Left hindlimb (tissue), 1 donor: ENCODE measurements around the gene GATAD2A.
"Not testable (repeated sequence)": the region's sequence is repeated elsewhere in the genome, so short reads cannot be mapped to it uniquely, and the experiment has no call there.

ENCODE experiments used
- DNase-seq: peaks from one replicate; pipeline ENCODE4 v3.0.0-alpha.2; 2018

GATAD2A gene

DNA sequence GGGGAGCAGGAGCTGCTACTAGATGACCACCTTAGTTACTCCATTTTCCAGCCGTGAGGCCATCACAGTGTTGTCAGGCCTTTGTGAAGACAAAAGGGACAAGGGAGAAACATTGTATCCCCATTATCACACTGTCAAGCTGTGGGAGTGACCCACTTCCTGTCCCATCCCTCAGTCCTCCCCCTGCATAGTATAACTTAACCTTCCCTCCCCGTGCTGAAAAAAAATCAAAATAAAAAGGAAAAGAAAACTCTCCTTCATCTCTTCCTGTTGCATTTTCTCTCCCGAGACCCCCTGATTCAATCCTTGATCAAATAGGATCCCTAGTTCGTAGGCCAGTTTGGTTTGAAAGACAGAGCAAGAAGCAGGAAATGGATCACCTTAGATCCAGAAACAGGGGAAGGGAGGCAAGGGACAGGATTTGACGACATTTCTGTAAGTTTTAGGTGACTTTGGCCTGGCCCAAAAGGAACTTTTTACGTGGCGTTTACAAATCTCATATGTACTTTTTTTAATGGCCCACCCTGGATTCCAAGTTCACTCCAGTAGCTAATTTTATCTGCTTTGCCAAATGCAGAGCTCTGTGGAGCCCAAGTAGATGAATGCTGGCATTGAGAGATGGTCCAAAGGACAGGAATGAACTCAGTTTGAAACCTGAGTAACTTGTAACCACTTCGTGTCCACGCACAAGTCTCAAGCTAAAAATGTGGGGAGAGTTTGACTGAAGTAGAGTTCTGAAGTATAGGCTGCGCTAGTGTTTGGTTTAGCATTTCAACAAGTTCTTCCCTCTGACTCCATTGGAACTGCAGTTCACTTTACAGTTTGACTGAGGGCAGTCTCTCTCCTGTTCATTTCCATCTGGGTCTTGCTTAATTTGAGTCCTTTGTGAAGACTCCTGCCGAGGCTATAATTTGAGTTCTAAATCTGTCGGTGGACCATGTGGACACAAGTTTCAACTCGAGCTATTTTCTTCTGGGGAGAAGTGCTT lies 16.6 kb upstream of the GATAD2A start:
- peak; percentile 41 for DNase-seq

DNA sequence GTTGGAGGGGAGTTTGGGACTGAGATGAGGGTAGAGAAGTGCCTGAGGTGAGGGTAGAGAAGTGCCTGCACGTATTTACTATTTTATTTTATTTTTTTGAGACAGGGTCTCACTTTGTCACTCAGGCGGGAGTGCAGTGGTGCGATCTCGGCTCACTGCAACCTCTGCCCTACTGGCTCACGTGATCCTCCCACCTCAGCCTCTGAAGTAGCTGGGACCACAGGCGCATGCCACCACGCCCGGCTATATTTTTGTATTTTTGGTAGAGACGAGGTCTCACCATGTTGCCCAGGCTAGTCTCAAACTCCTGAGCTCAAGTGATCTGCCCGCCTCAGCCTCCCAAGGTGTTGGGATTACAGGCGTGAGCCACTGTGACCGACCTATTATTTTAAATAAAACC lies 15.8 kb upstream of the GATAD2A start:
- not testable (repeated sequence) for DNase-seq

DNA sequence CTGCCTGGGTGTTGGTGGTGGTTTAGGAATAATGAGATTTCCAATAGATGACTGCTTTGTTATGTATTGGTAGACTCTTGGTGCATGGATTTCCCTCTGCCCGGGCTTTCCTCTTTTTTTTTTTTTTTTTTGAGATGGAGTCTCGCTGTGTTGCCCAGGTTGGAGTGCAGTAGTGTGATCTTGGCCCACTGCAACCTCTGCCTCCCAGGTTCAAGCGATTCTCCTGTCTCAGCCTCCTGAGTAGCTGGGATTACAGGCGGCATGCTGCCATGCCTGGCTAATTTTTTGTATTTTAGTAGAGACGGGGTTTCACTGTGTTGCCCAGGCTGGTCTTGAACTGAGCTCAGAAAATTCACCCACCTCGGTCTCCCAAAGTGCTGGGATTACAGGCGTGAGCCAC lies 11.1 kb upstream of the GATAD2A start:
- not testable (repeated sequence) for DNase-seq

DNA sequence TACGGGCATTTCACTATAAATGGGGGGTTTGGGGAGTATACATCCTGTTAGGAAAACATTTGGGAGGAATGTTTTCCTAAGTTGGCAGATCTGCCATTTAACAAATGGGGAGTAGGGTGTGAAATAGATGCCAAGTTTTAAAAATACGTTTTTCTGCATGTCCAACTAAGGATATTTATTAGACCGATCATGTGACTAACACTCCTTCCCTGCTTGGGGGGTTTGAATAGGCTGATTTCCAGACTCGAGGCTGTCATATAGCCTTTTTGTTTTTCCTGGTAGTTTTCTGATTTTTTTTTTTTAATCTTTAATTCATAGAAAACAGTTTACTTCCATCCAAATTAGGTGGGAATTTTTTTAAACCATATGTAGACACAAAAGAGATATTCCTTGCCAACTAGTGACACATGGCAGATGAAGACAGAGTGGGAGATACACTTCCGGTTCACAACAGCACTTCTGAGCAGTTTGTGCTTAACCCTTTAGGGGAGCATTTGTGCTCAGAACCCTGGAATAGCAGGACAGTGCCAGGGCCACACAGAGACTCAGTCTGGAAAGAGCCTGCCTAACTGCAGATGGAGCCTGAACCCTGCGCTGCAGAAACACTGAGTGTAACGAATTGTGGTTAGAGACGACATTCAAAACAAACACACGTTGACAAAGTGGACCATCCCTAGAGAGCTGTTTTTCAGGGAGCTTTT lies 5.6 kb upstream of the GATAD2A start:
- DNase-seq = no peak

DNA sequence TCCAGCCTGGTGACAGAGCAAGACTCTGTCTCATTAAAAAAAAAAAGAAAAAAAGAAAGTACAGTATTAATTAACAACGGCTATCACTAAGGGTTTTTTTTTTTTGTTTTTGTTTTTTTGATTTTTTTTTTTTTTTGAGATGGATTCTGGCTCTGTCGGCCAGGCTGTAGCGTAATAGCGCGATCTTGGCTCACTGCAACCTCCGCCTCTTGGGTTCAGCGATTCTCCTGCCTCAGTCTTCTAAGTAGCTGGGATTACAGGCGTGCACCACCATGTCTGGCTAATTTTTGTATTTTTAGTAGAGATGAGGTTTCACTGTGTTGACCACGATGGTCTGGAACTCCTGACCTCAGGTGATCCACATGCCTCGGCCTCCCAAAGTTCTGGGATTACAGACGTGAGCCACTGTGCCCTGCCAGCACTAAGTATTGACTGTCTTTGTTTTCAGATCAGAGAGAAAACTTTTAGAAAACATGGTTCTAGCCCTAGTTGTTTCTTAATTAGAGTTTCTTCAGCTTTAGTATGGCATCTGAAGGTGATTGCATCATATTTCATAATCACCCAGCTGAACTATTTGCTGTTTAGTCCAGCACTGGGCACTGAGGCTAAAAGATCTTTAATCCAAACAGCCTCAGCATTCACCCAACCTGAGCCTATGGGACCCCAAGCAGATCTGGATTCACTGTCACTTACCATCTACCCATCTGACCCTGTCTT lies 2.7 kb upstream of the GATAD2A start:
- no peak for DNase-seq

DNA sequence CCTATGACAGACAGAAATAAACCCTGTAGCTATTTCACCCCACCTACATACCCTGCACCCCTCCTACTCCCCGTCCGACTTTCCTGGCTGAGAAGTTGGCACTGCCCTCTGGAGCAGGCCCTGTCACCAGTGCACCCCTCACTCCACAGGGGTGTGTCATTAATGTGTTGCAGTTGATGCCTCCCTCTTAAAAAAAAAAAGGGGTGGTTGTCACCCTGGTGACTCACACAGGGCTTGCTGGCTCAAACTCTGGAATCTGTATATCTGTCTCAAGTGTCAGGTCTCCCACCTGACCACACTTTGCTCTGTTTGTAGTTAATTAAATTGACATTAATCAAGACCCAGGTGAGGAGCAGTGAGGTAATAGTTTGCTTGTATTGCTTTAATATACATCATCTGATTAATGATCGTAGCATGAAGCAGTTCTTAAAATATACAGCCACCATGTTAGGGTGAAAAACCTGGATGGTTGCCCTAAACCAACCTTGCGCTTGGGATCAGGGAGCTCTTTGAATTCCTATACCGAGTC lies 2.0 kb upstream of the GATAD2A start:
- no peak for DNase-seq

DNA sequence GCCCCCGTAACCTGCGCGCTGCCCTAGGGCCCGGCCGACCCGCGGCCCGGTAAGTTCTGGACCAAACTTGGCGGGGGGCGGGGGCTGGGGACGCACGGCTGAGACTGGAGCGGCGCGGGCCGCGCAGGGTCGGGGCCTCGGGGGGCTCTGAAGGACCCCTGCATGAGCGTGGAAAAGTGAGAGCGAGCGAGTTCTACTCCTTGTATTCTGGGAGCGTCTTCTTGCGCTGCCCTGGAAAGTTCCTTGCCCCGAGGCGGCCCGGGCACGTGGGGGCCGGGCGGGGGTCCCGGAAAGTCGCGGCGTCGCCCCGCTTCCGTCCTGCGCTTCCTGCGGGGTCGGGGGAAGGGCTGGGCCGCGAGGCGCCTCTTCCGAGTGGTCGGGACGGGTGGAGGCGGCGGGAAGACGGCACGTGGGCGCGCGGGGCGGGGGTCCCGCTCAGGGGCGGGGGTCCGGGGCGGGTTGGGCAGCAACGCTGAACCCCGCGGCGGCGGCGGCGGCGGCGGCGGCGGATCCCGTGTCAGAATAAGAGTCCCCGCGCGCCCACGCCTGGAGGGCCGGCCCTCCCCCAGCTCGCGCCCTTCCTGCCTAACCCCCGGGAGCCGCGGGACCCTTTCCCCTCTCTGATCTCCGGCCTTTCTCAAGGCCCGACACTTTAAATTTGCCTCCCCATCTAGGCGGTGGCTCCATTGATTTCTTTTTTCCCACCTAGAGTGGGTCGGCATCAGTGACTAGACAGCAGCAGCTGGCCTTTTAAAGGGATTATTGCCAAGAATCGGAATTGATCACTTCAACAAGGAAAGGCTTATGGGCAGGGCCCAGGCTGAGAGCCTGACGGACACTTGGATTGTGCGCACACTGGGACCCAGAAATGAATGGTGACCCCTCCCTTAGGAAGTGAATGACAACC lies 749 bp downstream of the GATAD2A start:
- peak; percentile 71 for DNase-seq

DNA sequence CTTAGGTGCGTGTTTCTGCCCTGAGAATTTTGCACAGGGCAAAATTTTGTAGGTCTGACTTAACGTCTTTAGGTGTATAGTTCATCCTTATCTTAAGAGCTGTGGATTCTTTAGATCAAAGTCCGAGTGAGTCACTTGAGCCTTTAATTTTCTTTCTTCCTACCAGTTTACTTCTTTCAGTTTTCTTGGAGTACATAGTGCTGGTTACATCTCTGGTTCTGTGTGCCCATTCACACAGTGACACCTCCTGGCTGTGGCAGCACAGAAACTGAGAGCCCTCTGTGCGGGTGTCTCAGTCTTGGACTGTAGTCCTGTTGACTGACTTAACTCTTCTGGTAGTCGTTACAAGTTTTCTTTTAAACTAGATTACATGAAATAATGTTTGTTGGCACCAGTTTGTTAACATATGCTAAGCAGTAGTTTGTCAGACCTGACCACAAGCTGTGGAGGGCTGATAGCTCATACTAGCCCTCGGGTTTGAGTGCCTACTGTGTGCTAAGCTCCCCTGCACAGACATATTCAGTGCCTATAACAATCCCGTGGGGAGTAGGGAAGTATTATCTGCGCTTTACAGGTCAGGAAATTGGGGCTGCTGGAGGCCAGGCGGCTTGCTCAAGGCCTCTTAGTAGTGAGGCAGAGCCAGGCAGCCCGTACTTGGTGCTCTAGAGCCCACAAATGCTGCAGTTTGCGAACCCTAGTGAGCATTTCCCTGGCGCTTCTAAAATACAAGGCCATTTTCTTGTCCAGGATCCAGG lies 1.6 kb downstream of the GATAD2A start:
- DNase-seq = no peak

DNA sequence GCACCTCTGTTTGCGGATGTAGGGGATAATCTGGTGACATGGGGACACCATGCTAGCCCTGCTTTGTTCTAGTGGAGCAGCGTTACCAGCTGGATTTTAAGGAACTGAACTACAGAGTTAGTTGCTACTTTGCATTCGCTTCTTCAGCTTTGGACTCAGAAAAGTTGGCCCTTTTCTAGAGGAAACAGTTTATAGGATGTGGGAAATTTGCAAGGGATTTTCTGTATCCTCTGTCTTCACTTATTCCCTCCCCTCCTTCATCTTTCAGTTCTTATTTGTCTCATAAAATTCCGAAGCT lies 2.1 kb downstream of the GATAD2A start:
- DNase-seq = no peak

DNA sequence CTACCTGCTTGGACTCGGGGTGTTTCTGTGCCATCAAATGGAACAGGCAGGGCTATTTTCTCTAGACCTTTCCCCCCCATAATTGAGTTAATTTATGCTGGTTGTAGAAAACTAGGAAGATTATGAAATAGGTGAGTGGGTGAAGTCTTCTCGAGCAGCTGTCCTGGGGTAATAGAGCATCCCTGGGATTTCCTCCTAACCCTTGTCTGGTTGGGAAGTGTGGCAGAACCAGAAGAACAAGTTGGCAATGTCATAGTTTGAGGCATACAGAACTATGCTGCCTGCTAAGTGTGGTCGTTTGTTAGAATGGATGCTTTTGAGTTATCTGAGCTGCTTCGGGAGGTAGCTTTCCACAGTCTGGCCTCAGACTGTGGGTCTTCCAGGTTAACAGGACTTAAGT lies 3.7 kb downstream of the GATAD2A start:
- no peak for DNase-seq

DNA sequence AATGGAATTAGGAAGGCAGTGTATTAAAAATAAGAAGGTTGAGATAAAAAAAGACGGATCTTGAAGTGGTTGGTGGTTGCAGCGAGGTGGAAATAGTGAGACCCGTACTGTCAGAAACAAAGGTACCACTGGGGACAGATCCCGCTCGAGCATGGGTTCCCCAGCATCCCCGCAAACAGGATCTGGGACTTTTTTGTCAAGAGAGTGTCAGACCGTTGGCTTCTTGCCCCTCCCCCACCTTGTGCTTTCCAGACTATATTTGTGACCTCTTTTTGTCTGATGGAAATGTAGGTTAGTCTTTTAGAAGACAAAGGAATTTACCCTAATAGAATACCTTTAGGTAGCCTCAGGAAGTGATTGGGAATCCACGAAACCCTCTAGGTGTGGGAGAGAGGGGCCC lies 4.2 kb downstream of the GATAD2A start:
- DNase-seq = no peak

DNA sequence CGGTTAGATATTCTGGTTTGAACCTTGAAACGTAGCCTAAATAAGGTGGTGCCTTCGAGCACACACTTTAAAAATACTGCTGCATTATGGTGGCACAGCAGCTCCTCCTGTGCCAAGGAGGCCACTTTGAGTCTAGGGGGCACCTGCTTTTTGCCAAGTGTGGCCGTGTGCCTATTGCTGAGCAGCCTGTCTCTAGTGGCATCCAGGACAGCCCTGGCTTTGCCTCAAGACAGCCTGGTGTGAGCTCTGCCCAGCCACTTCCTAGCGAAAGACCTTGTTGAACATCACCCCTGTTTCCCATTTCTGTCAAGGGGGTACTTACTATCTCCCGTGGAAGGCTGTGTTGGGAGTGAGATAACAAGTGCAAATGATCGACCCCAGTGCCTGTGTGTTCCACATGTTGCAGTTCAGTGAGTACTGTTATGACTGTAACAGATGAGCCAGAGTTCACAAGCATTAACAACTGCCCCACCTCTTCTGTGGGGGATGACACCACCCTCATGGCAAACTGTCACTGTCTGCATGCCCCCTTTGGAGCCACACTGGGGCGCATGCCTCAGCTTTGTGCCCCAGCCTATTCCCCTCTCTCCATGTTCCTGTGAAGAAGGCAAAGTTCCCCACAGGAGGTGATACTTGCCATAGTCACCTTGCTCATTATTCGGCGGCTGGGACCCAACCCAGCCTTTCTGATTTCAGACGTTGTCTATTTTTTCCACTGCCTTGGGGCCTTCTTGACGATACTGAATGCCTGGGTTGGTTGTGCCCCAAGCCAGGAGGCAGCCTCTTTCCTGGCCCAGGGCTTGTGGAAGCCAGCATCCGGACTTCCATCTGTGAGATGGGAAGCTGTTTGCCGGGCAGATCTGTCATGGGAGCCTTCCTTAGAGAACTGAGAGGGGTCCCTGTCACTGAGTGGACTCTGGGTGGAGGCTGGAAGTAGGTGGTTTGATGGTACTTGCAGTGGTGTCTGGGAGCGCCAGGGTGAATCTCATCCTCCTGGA lies 5.4 kb downstream of the GATAD2A start:
- no peak for DNase-seq

DNA sequence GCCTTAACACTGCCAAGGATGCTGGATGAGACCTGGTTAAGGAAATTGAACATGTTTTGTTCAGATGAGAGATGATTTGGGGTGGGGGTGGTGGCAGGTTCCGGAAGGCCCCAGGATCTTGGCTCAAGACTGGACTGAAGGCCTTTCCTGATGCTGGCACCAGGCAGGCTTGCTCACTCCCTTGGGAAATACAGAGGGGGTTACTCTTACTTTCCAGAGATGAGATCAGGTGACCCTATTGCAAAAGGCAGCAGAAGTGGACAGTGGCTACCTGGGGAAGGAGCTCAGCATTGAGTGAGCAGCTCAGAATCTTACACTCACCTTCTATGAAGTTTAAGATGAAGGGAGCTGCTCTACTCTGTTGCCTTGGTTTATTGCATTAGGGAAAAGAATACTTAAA lies 10.8 kb downstream of the GATAD2A start:
- no peak for DNase-seq

DNA sequence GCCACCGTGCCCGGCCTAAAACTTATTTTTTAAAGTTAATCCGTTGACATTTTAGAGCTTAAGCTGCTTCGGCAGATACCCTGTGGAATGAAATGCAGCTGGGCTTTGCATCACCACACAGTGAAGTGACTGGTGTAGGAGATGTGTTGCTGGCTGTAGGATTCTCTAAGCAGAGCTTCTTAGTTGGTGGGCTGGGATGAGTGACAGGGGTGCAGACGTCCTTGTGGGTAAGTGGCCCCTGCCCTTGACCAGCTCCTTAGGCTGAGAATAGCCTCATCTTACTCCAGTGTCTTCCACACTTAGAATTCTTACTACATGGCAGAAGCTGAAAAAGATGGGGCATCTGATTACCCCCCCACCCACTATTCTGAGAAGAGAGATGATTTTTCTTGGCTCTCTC lies 11.6 kb downstream of the GATAD2A start:
- DNase-seq = no peak

DNA sequence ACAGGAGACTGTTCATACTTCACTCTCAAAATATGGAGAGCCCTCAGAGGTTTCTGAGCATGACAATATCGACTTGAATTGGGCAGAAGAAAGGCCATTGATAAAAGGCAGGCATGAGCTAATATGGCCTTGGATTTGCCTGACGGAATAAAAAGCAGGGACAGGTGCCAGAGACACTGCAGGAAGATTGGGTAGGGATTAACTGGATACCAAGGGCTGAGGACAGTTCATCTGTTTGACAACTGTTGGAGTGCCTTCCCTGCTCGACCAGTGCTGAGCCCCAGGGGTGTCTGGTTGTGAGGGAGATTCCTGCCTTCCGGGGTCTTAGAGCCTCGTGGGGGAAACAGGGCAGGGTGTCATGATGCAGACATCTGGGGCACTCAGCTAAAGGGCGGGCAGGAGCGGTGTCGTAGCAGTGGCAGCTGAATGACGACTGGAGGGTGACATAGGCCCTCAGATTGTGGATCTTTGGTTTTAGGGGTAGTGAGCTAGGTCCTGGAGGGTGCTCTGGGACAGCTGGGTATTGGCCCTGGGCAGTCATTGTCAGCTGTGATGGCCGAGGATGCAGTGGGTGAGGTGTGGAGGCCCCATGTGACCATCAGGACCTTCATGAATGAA lies 12.3 kb downstream of the GATAD2A start:
- peak; percentile 41 for DNase-seq

DNA sequence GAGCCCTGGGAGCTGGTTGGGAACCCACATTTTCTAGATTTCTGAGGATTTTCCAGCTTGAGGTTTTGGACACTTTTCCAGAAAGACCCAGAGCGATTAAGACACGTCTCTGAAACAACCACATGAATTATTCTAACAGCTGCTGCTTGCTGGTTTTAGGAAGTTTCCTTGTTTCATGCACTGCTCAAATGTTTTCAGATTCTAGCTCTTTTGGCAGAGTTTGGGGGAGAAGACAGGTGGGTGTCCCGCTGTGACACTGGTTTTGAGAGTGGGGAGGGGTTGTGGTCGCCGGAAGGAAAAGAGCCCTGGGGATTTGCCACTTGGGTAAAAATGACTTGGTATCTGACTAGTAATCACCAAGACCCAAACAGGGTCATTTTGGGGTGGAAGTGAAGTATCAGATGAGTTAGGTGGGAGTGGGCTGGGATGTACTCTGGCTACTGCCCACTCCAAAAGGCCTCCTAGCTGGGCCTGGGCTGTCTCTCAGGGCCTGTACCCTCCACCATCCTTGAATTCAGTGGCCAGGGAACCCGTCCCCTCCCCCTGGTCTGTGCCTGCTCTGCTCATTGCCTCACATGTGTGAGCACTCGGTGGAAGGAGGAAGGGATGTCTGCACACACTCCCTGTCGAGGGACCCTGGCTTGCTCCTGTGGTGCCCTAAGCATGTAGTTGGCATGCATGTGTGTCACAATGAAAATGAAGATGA lies 13.2 kb downstream of the GATAD2A start:
- no peak for DNase-seq

DNA sequence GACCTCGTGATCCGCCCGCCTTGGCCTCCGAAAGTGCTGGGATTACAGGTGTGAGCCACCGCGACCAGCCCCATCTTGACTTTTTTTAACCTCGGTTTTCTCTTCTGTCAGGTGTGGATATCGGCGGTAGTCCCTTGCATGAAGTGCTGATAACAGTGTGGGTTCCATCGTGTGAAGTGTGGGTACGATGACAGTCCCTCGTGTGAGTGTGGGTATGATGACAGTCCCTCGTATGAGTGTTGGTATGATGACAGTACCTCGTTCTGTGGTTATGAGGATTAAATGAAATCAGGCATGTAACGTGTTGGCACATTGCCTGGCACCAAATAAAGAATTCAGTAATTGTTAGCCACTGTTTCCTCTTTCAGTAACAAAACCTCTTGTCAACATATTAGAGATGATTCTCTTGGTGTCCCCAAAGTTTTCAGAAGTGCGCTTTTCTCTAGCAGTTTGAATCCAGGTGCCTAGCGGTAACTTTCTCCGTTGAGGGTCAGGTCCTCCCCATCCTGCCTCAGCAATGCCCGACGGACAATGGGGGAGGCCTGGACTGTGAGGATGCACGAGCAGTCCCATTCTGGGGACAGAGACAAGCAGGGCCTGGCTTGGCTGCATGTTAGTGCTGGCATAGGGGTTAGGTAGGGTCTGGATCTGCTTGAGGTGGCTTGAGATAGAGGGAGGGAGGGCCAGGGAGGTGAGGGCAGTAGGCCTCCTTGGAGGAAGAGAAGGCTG lies 15.3 kb downstream of the GATAD2A start:
- DNase-seq = no peak

DNA sequence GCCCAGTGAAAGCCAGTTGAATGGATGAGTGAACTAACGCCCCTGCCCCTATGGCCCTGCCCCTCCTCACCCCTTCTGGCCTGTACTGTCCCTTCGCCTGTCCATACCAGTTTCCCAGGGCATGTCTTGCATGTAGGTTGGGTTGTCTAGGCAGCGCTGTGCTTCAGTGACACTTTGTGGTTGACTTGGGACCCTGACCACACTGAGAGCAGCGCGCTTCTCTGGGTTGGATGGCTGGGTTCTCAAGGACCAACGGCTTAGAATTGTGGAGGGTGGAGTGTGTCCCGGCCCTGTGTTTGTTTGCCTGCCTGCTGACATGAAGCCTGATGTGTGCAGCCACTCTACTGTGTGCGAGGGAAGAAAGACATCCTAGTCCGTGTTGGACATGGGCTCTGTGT lies 15.8 kb downstream of the GATAD2A start:
- DNase-seq = no peak
